IPS DF 4.7 (cell line): ENCODE data around the gene HLA-DRA.
"Not testable (repeated sequence)": the region's sequence is repeated elsewhere in the genome, so short reads cannot be mapped to it uniquely, and the experiment has no call there.

ENCODE experiments used
- DNase-seq: peaks from one replicate; pipeline ENCODE4 v3.0.0-alpha.2; 2013; ENCODE audit warnings: low spot score; ENCODE audit errors: extremely low read depth

HLA-DRA gene

GRCh38 chr6:32431142-32431541 is 8.5 kb upstream of the HLA-DRA start:
- no peak for DNase-seq

GRCh38 chr6:32432050-32432450 is 7.6 kb upstream of the HLA-DRA start:
- DNase-seq, result no peak

GRCh38 chr6:32433950-32434349 is 5.7 kb upstream of the HLA-DRA start:
- DNase-seq, result not testable (repeated sequence)

- DNase-seq, result no peak
These were observed 3.5 kb upstream of the HLA-DRA start for GRCh38 chr6:32436186-32436585.

- no peak for DNase-seq
These were observed 2.5 kb upstream of the HLA-DRA start for GRCh38 chr6:32436995-32437836.

- no peak for DNase-seq
These were observed 548 bp upstream of the HLA-DRA start for GRCh38 chr6:32439139-32439538.

- DNase-seq, result no peak
These were observed 2.6 kb downstream of the HLA-DRA start for GRCh38 chr6:32442243-32442667.

- no peak for DNase-seq
These were observed 3.4 kb downstream of the HLA-DRA start for GRCh38 chr6:32442977-32443552.

- DNase-seq, result no peak
These were observed 4.7 kb downstream of the HLA-DRA start for GRCh38 chr6:32444433-32444832.

- DNase-seq, result no peak
These were observed 5.7 kb downstream of the HLA-DRA start for GRCh38 chr6:32445321-32445854.

GRCh38 chr6:32447932-32448331 is 8.2 kb downstream of the HLA-DRA start:
- no peak for DNase-seq

GRCh38 chr6:32449088-32449736 is 9.5 kb downstream of the HLA-DRA start:
- DNase-seq, result no peak

GRCh38 chr6:32457054-32457453 is 17.4 kb downstream of the HLA-DRA start:
- no peak for DNase-seq

GRCh38 chr6:32459781-32460424 is 20.2 kb downstream of the HLA-DRA start:
- DNase-seq, result no peak

GRCh38 chr6:32460528-32460927 is 20.8 kb downstream of the HLA-DRA start:
- no peak for DNase-seq

- no peak for DNase-seq
These were observed 21.8 kb downstream of the HLA-DRA start for GRCh38 chr6:32461493-32461892.

- DNase-seq, result no peak
These were observed 22.9 kb downstream of the HLA-DRA start for GRCh38 chr6:32462609-32463008.

GRCh38 chr6:32467743-32468503 is 28.2 kb downstream of the HLA-DRA start:
- DNase-seq, result not testable (repeated sequence)

- no peak for DNase-seq
These were observed 33.2 kb downstream of the HLA-DRA start for GRCh38 chr6:32472781-32473375.
